Measurements from ENCODE around the gene ANKS6.

ANKS6 gene

GRCh38 chr9:98796364-98797101 lies at the start of gene ANKS6:
TSS of gene ANKS6 (minus strand) at chr9:98796555. CDS start at chr9:98796491, 64 bp downstream.
- peak; percentile 70 for DNase-seq

DNA sequence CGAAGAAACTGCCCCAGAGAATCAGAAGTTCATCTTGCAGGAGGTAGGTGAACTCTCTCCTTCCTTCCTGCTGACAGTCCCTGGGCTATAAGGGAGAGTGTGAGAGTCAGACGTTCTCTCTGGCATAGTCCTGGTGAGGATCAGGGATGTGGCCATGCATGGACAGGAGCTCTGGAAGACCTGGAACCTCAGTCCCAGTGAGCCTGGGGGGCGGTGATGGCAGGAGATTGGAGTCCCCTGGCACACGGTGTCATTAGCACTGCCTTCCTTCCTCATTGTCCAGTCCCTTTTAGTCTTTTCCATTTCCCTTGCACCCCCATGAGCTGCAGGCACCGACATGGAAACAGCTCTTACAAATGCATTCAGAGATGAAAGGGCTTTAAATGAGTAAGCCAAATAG lies 49.7 kb upstream of the ANKS6 start:
- no peak for DNase-seq

DNA sequence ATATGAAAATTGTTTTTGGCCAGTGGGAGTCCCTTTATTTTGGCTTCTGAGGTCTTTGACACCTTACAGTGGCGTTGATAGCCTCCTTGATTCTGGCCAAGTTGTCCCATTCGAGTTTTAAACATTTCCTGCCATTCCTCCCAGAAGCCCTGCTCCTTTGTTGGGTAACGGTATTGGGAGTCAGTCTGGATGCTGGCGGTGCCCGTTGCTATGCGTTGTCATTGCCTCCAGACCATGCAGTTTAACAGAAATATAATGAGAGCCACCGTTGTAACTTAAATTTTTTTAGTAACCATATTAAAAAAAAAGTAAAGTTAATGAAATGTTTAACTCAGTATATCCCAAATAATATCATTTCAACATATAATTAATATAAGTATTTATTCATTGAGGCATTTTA lies 46.2 kb upstream of the ANKS6 start:
- no peak for DNase-seq

DNA sequence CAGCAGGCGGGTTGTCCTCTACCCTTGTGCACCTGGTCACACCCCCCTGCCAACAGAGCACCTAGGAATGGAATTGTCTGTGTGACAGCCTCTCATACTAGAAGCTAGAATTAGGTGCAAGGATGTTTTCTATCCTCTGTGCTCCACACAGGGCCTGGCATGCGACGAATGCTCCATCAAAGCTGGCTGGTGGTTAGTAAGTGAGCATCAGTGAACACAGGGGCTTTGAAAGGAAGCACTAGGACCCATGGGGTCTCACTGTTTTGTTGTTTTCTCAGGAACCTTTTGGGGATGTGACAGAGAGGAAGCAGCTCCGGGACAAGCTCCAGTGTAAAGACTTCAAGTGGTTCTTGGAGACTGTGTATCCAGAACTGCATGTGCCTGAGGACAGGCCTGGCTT lies 43.4 kb upstream of the ANKS6 start:
- no peak for DNase-seq

DNA sequence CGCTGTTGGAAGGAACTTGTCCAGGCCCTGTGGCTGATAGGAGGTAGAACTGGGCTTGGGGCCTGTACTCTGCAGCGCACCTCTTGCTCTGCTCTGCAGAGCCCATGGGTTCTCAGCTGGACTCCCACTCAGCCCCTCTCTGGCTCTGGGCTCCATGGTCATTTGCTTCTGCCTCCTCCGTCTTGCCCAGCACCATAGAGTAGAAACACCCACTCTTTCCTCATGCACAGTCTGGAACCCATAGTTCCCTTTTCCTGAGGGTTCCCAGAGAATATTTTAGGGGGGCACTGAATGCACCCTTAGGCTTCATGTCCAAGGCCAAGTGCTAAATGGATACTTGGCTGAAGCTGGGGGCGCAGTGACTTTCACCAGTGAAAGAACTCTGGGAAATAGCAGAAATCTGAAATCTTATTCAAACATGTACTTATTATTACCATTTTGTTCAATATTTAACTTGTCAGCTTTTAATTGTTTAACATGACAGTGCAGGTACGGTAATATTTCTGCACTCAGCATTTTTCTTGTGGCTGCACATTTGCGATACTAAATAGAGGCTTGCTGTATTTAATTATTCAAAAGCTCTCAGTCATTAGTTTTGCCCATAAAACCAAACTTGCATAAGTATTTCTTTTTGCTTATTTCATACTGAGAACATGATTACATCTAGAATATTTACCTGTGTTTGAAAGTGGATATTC lies 42.7 kb upstream of the ANKS6 start:
- no peak for DNase-seq

DNA sequence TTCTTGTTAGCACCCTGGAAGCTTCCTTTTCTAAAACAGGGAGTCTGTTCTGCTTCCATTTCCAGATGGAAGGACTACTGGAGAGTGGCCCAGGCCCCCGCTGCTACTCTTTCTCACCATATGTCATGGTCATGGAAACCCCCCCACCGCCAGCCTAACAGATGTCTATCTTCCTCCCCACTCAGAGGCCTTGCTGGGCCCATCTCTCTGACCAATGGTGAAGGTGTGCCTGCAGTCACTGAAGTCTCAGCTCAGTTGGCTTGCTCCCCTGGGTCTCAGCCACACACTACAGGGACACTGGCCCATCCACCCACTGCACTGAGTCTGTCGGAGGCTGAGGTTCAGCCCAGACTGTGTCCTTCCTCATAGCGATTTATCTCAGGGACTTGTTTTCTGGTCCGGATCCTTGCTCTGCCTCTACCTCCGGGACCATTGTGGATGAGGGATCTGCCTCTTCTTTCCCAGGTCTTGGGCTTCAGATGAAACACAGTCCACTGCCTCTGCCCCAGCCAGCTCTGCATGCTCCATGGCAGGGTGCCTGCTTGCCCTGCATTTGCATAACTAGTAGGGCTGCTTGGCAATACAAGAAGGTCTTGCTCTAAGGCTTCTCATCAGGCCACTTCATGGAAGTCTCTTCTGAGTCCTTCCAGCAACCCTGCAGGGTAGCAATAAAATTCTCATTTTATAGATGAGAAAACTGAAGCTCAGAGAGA lies 42.0 kb upstream of the ANKS6 start:
- DNase-seq = no peak

DNA sequence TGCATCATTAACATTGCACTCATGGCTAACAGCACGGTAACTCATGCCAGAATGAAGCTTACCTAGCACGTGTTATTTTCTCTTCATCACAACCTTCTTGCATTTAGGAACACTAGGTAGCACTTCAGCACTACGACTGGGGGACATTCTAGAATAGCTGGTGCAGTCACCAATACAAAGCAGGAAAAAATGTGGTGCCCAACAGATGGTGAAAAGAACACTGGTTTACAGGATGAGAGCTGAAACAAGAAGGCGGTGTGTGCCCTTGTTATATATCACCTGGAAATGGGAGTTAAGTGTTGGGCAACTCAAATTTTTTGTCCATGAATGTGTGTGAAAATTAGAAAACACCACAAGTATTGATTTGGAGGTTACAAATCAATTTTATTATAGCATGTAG lies 41.2 kb upstream of the ANKS6 start:
- DNase-seq = no peak

DNA sequence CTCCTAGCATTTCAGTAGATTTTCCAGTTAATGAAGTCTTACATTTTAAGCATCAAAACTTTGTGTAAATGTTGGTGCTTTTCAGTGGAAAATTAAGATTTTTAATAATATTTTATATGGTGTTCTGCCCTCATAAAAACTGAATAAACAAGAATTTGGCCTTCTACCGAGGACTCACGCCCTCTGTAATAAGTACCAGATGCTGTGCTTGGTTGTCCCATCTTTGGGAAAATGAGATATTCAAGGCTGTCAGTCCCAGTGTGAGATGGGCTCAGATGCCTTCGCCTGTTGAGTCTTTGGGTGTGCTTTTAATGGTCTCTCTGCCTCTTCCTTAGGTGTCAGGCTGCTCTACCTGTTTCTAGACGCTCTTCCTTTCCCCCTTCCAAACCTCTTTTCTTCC lies 39.9 kb upstream of the ANKS6 start:
- DNase-seq = no peak

GRCh38 chr9:98834386-98834785 lies 38.0 kb upstream of the ANKS6 start:
- DNase-seq = no peak

GRCh38 chr9:98833090-98833956 lies 37.0 kb upstream of the ANKS6 start:
- DNase-seq = no peak

DNA sequence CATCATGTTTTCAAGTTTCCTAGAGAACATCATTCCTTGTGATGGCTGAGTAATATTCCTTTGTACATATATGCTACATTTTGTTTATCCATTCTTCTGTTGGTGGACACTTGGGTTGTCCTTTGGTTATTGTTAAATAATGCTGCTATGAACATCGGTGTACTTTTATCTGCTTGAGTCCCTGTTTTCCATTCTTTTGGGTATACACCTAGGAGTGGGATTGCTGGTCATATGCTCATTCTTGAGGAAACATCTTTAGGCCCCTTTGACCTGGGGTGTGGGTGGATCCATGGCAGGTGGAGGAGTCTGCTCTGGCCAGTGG lies 36.4 kb upstream of the ANKS6 start:
- DNase-seq = no peak

DNA sequence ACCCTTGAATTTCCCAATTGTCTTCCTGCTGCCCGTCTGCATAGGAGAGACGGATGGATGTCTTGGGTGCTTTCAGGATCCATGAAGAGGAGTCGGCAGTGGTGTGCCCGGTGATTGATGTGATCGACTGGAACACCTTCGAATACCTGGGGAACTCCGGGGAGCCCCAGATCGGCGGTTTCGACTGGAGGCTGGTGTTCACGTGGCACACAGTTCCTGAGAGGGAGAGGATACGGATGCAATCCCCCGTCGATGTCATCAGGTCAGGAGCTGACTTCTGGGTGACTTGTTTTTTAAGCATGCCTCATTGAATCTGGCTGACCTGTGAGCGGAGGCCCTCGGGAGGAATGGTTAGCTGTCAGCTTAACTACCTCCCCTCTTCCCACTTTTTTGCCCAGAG lies 35.3 kb upstream of the ANKS6 start:
- DNase-seq = no peak

GRCh38 chr9:98830554-98830953 lies 34.2 kb upstream of the ANKS6 start:
- no peak for DNase-seq

- no peak for DNase-seq
Observed at GRCh38 chr9:98829766-98830165, 33.4 kb upstream of the ANKS6 start.

GRCh38 chr9:98826716-98827115 lies 30.4 kb upstream of the ANKS6 start:
- no peak for DNase-seq

DNA sequence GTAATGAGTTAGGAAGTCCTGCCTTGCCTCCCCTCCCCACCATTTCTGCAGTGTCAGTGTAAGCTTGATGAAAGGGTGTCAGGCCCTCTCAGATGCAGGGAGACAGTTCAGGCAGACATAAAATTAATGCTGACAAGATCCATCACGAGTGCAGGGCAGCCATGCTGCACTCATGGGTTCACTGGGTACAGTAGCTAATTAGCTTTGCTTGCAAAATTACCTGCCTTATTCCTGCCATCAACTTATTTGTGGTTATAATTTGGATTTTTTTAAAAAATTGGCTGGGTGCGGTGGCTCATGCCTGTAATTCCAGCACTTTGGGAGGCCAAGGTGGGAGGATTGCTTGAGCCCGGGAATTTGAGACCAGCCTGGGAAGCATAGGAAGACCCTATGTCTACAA lies 29.1 kb upstream of the ANKS6 start:
- DNase-seq = no peak

GRCh38 chr9:98823666-98824334 lies 27.4 kb upstream of the ANKS6 start:
- no peak for DNase-seq

GRCh38 chr9:98822661-98823060 lies 26.3 kb upstream of the ANKS6 start:
- DNase-seq = no peak

GRCh38 chr9:98821831-98822230 lies 25.5 kb upstream of the ANKS6 start:
- DNase-seq = no peak

GRCh38 chr9:98819231-98819630 lies 22.9 kb upstream of the ANKS6 start:
- no peak for DNase-seq

GRCh38 chr9:98818764-98819163 lies 22.4 kb upstream of the ANKS6 start:
- DNase-seq = no peak

DNA sequence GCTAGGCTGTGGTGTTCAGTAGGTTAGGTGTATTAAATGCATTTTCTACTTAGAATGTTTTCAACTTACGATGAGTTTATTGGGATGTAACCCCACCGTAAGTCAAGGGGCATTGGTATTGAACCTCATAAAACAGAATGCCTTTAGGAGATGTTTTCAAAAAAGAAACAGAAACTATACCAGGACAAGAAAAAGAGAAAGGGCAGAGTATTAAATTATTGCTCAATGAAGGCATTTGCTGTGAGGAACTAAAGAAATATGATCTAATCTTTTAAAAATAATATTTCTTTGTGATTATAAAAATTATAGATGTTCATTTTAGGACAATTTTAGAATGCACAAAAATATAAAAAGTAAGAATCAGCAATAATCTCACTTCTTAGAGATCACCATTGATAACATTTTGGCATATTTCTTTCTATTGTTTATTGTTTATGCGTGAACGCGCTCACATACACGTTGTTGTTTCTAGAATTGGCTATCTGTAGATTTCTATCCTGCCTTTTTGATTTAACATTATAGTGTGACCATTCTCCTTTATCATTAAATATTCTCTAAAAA lies 19.1 kb upstream of the ANKS6 start:
- DNase-seq = no peak

Data from T1000 (cell line).